ENCODE results near the gene TTLL11. TPM values are rescaled to one million over a fixed set of nuclear protein-coding genes. Genes with fewer than 3 reads are reported as not detected.

The TTLL11 gene
- total and polyA plus RNA-seq, 2 of the 8 experiments (the other 6 are each of a cell fraction or from before 2014, with no cell fraction given) = 0.56 to 0.80 TPM

DNA sequence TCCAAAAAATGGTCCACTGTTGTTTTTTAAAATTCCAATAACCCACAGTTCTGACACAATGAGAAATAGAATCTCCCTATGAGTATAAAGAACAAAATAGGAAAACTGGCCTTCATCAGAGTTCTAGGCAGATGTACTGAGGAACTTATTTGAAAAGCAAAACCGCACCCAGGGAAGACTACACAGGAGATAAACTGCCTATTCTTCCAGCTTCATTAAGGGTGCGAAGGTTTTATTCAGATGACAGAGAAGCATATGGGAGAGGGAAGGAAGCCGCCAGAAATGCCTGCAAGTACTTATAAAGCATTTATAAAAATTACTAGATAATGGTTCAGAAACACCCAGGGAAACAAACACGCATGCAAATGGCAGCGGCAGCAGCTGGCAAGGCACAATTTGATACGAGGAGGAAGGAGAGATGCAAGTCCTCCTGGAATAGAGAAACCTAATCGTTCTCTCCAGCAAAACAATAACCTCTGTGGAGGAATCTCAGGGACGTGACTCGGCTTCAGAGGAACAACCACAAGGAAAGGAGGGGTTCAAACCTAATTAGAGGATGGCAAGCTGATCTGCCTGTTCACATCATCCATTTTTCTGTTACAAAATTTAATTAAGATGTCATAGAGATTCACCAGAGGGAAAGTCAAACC, 9.0 kb downstream of the TTLL11 start (continued):
- TF ChIP-seq SP2 (IDR thresholded peaks at IDR 0.05; ENCODE audit: low read length) (no peak), CBX8 (IDR thresholded peaks at IDR 0.05; ENCODE audit: borderline replicate concordance, low read depth, low read length) (no peak), POU5F1 (IDR thresholded peaks at IDR 0.05; ENCODE audit: low read depth, low read length) (no peak), TCF12 (IDR thresholded peaks at IDR 0.05; ENCODE audit: low read depth, low read length) (no peak), RXRA (IDR thresholded peaks at IDR 0.05; ENCODE audit: insufficient read depth, low read depth, low read length) (no peak), TAF1 (IDR thresholded peaks at IDR 0.05; ENCODE audit: low read depth, low read length) (no peak)

Measured in H1 (cell line).